OCI-LY1 (cell line): ENCODE measurements around the gene CCDC9B.

Experiments used
- H2AFZ ChIP-seq: fragments of 200-600 bp; sonication (generic), shearing (Covaris generic); 2 replicates; pipeline ENCODE4 v1.6.0; 2014; ENCODE audit warnings: antibody characterized with exemption, mild to moderate bottlenecking, low read length
- H3F3A ChIP-seq: fragments of 200-600 bp; sonication (generic), shearing (Covaris generic); 2 replicates; pipeline ENCODE4 v1.6.0; 2014; ENCODE audit warnings: mild to moderate bottlenecking, antibody characterized with exemption, low read length, moderate library complexity; ENCODE audit not compliant: insufficient read depth
- H3K27ac ChIP-seq: fragments of 200-600 bp; sonication (generic); 2 replicates; pipeline ENCODE4 v1.5.1; 2014; ENCODE audit warnings: low read length, mixed run types, mild to moderate bottlenecking, low read depth; ENCODE audit not compliant: poor library complexity, severe bottlenecking
- H3K27me3 ChIP-seq: fragments of 200-600 bp; sonication (generic); 2 replicates; pipeline ENCODE4 v1.6.0; 2014; ENCODE audit warnings: antibody characterized with exemption, mild to moderate bottlenecking, low read length, moderate library complexity; ENCODE audit not compliant: insufficient read depth
- H3K36me3 ChIP-seq: fragments of 200-600 bp; sonication (generic); 2 replicates; pipeline ENCODE4 v1.6.1; 2014; ENCODE audit warnings: mild to moderate bottlenecking, antibody characterized with exemption, low read length, moderate library complexity, mixed read lengths; ENCODE audit not compliant: insufficient read depth
- H3K4me1 ChIP-seq: fragments of 200-600 bp; sonication (generic); 2 replicates; pipeline ENCODE4 v1.5.1; 2014; ENCODE audit warnings: mild to moderate bottlenecking, low read length, moderate library complexity; ENCODE audit not compliant: insufficient read depth, severe bottlenecking
- H3K4me2 ChIP-seq: fragments of 200-600 bp; sonication (generic), shearing (Covaris generic); 2 replicates; pipeline ENCODE4 v1.6.1; 2014; ENCODE audit warnings: low read length
- H3K4me3 ChIP-seq: fragments of 200-600 bp; sonication (generic); 2 replicates; pipeline ENCODE4 v1.5.1; 2014; ENCODE audit warnings: low read length, low read depth, mild to moderate bottlenecking, mixed read lengths; ENCODE audit not compliant: poor library complexity, severe bottlenecking
- H3K79me2 ChIP-seq: fragments of 200-600 bp; shearing (Covaris generic); 2 replicates; pipeline ENCODE4 v1.6.1; 2016; ENCODE audit warnings: mixed run types, low read length, mixed read lengths; ENCODE audit not compliant: insufficient read depth
- H3K9ac ChIP-seq: fragments of 200-600 bp; sonication (generic), shearing (Covaris generic); 2 replicates; pipeline ENCODE4 v1.6.1; 2014; ENCODE audit warnings: mild to moderate bottlenecking, low read length, mixed read lengths
- H3K9me2 ChIP-seq: fragments of 200-600 bp; sonication (generic), shearing (Covaris generic); 2 replicates; pipeline ENCODE4 v1.6.1; 2014; ENCODE audit warnings: low read depth, mild to moderate bottlenecking, low read length, mixed read lengths
- H3K9me3 ChIP-seq: fragments of 200-600 bp; shearing (Covaris generic); 2 replicates; pipeline ENCODE4 v1.6.1; 2014; ENCODE audit warnings: low read length, mixed read lengths
- H4K20me1 ChIP-seq: fragments of 200-600 bp; sonication (generic), shearing (Covaris generic); 2 replicates; pipeline ENCODE4 v1.6.0; 2016; ENCODE audit warnings: mild to moderate bottlenecking, low read length; ENCODE audit not compliant: insufficient read depth
- EZH2 ChIP-seq: fragments of 200-600 bp; sonication (generic), shearing (Covaris generic); IDR thresholded peaks from 2 replicates; pipeline ENCODE4 v1.8.0; 2017; ENCODE audit warnings: borderline replicate concordance, mixed run types, mild to moderate bottlenecking, antibody characterized with exemption, low read length, moderate library complexity, mixed read lengths
- TF ChIP-seq, protein P1 (sequence below): fragments of 200-600 bp; sonication (generic), shearing (Covaris generic); IDR thresholded peaks from 2 replicates; pipeline ENCODE4 v1.5.1; 2017; ENCODE audit warnings: mild to moderate bottlenecking, antibody characterized with exemption, low read length, moderate library complexity, mixed read lengths

The CCDC9B gene

DNA sequence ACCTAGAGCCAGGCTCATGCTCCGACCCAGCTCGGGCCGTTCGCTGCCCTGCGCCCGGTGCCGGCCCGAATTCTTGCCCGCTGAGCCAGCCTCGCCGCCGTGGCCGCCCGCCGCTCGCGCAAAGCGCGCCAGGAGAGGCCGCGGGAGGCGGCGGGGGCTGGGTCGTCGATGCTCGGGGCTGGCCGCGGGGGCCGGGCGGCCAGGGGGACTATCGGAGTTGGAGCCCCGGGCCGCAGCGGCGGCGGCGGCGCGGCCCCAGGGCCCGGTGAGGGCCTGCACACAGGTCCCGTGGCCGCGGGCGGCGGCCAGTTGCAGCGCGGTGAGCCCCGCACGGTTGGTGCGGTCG lies 59.0 kb downstream of the CCDC9B start:
- H3K27me3 ChIP-seq = no peaks in the 10 kb centered on the region; the same call in 1 of the 2 replicates
- H3K4me3 ChIP-seq = peak overlapping the region; percentile 59
- H3K36me3 ChIP-seq = no peaks in the 10 kb centered on the region
- TF ChIP-seq, protein P1, sequence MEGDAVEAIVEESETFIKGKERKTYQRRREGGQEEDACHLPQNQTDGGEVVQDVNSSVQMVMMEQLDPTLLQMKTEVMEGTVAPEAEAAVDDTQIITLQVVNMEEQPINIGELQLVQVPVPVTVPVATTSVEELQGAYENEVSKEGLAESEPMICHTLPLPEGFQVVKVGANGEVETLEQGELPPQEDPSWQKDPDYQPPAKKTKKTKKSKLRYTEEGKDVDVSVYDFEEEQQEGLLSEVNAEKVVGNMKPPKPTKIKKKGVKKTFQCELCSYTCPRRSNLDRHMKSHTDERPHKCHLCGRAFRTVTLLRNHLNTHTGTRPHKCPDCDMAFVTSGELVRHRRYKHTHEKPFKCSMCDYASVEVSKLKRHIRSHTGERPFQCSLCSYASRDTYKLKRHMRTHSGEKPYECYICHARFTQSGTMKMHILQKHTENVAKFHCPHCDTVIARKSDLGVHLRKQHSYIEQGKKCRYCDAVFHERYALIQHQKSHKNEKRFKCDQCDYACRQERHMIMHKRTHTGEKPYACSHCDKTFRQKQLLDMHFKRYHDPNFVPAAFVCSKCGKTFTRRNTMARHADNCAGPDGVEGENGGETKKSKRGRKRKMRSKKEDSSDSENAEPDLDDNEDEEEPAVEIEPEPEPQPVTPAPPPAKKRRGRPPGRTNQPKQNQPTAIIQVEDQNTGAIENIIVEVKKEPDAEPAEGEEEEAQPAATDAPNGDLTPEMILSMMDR = no peak
- TF ChIP-seq EZH2 = no peak
- no peaks in the 10 kb centered on the region for H3K79me2 ChIP-seq
- H2AFZ ChIP-seq = no peak overlapping the region
- no peak overlapping the region for H3K27ac ChIP-seq
- no peaks in the 10 kb centered on the region for H3K9me2 ChIP-seq
- H3K9me3 ChIP-seq = no peaks in the 10 kb centered on the region
- H3K4me1 ChIP-seq = peaks cover 14% of the 10 kb centered on the region
- H3F3A ChIP-seq = no peaks in the 10 kb centered on the region
- no peaks in the 10 kb centered on the region for H4K20me1 ChIP-seq
- H3K9ac ChIP-seq = no peak overlapping the region
- H3K4me2 ChIP-seq = peak overlapping the region; percentile 73
